Gastroesophageal sphincter (tissue), 3 donors: ENCODE data around the gene NR2E3.

Experiments used
- POLR2A ChIP-seq, 2 donors: fragments of 450-650 bp; IDR thresholded peaks; one replicate each; pipeline ENCODE4 v1.6.1; 2017; ENCODE audit warnings: antibody characterized with exemption in 2 of 2, mild to moderate bottlenecking in 2 of 2, moderate library complexity in 1 of 2
- POLR2AphosphoS5 ChIP-seq: sonication (generic); formaldehyde crosslinking; IDR thresholded peaks from one replicate; pipeline ENCODE4 v1.6.1; 2017; ENCODE audit warnings: antibody characterized with exemption
- TF ChIP-seq, protein P1 (sequence below), 4 experiments: fragments of 200-600 bp in 2 of 4; fragments of 450-650 bp in 2 of 4; sonication (generic) in 1 of 4; IDR thresholded peaks; one replicate each; pipeline ENCODE4 v1.5.1; 2017 to 2019; ENCODE audit warnings: antibody characterized with exemption in 4 of 4, mild to moderate bottlenecking in 2 of 4, moderate library complexity in 2 of 4

DNA sequence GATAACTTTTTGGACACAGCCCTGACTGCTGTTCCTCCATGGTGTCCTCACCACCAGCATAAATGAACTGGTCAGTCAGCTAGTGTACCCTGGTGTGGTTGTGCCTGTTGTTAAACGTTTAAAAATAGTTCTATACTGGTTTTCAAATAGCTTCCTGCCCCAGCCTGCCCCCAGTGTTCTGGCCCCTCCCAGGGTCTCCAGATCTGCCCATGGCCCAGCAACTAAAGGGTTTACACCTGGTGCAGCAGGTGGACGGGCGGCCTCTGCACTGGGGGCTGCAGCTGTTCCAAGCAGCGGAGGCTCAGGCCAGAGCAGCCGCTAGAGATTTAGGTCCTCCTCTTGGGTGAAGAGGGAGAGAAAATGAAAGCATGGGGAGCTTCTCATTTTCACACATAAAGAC, 6.1 kb upstream of the NR2E3 start:
- TF ChIP-seq POLR2AphosphoS5 (no peak), POLR2A (IDR thresholded peaks at IDR 0.05) (no peak)
- TF ChIP-seq, protein P1, sequence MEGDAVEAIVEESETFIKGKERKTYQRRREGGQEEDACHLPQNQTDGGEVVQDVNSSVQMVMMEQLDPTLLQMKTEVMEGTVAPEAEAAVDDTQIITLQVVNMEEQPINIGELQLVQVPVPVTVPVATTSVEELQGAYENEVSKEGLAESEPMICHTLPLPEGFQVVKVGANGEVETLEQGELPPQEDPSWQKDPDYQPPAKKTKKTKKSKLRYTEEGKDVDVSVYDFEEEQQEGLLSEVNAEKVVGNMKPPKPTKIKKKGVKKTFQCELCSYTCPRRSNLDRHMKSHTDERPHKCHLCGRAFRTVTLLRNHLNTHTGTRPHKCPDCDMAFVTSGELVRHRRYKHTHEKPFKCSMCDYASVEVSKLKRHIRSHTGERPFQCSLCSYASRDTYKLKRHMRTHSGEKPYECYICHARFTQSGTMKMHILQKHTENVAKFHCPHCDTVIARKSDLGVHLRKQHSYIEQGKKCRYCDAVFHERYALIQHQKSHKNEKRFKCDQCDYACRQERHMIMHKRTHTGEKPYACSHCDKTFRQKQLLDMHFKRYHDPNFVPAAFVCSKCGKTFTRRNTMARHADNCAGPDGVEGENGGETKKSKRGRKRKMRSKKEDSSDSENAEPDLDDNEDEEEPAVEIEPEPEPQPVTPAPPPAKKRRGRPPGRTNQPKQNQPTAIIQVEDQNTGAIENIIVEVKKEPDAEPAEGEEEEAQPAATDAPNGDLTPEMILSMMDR (IDR thresholded peaks at IDR 0.05), result no peak
